ENCODE data around the gene CNNM1.

The CNNM1 gene

GRCh38 chr10:99297033-99297432, 32.1 kb upstream of the CNNM1 start:
- no peak overlapping the region for H3K27ac ChIP-seq (ENCODE audit: low read depth, low read length)
- no peak overlapping the region for H3K4me2 ChIP-seq (ENCODE audit: low read length)
- no peaks in the 10 kb centered on the region for H3K9me2 ChIP-seq (replicated peaks; ENCODE audit: control insufficient read depth, low read length)
- no peaks in the 10 kb centered on the region for H3K36me3 ChIP-seq (ENCODE audit: control insufficient read depth, low read length)
- H3K4me3 ChIP-seq (ENCODE audit: low read length) = no peak overlapping the region
- no peaks in the 10 kb centered on the region for H4K20me1 ChIP-seq (ENCODE audit: control insufficient read depth, insufficient read depth, low read depth, low read length)
- H3K27me3 ChIP-seq (ENCODE audit: control insufficient read depth, low read length) = no peaks in the 10 kb centered on the region
- H3K4me1 ChIP-seq (ENCODE audit: control insufficient read depth, low read length) = no peaks in the 10 kb centered on the region
- H3F3A ChIP-seq (ENCODE audit: control insufficient read depth, insufficient read depth) = no peaks in the 10 kb centered on the region
- no peaks in the 10 kb centered on the region for H3K9me3 ChIP-seq (ENCODE audit: control insufficient read depth, insufficient read depth, low read length)
- TF ChIP-seq EZH2phosphoT487 (IDR thresholded peaks at IDR 0.05; ENCODE audit: borderline replicate concordance, low read length) = no peak
- TF ChIP-seq CTCF (IDR thresholded peaks at IDR 0.05; ENCODE audit: low read depth, low read length, poor library complexity, severe bottlenecking) = no peak
- no peaks in the 10 kb centered on the region for H3K79me2 ChIP-seq (ENCODE audit: control insufficient read depth, low read length)

GRCh38 chr10:99303899-99304861, 25.0 kb upstream of the CNNM1 start:
- Histone ChIP-seq H3F3A (ENCODE audit: control insufficient read depth, insufficient read depth) (no peaks in the 10 kb centered on the region), H3K4me1 (ENCODE audit: control insufficient read depth, low read length) (no peaks in the 10 kb centered on the region)
- TF ChIP-seq EZH2phosphoT487 (IDR thresholded peaks at IDR 0.05; ENCODE audit: borderline replicate concordance, low read length) (no peak), CTCF (IDR thresholded peaks at IDR 0.05; ENCODE audit: low read depth, low read length, poor library complexity, severe bottlenecking) (no peak)

GRCh38 chr10:99304862-99305229, 24.3 kb upstream of the CNNM1 start:
- no peaks in the 10 kb centered on the region for H3K27me3 ChIP-seq (ENCODE audit: control insufficient read depth, low read length)
- no peaks in the 10 kb centered on the region for H3K4me1 ChIP-seq (ENCODE audit: control insufficient read depth, low read length)
- no peaks in the 10 kb centered on the region for H3F3A ChIP-seq (ENCODE audit: control insufficient read depth, insufficient read depth)
- no peaks in the 10 kb centered on the region for H3K9me2 ChIP-seq (replicated peaks; ENCODE audit: control insufficient read depth, low read length)
- no peaks in the 10 kb centered on the region for H3K36me3 ChIP-seq (ENCODE audit: control insufficient read depth, low read length)
- H3K79me2 ChIP-seq (ENCODE audit: control insufficient read depth, low read length) = no peaks in the 10 kb centered on the region
- H4K20me1 ChIP-seq (ENCODE audit: control insufficient read depth, insufficient read depth, low read depth, low read length) = no peaks in the 10 kb centered on the region
- no peak overlapping the region for H3K4me3 ChIP-seq (ENCODE audit: low read length)
- no peak overlapping the region for H3K4me2 ChIP-seq (ENCODE audit: low read length)
- H3K27ac ChIP-seq (ENCODE audit: low read depth, low read length) = no peak overlapping the region
- TF ChIP-seq EZH2phosphoT487 (IDR thresholded peaks at IDR 0.05; ENCODE audit: borderline replicate concordance, low read length) (no peak), CTCF (IDR thresholded peaks at IDR 0.05; ENCODE audit: low read depth, low read length, poor library complexity, severe bottlenecking) (no peak)
- H3K9me3 ChIP-seq (ENCODE audit: control insufficient read depth, insufficient read depth, low read length) = no peaks in the 10 kb centered on the region

More at GRCh38 chr10:99303899-99304861, 25.0 kb upstream of the CNNM1 start:
- H3K4me2 ChIP-seq (ENCODE audit: low read length) = no peak overlapping the region
- no peaks in the 10 kb centered on the region for H3K9me3 ChIP-seq (ENCODE audit: control insufficient read depth, insufficient read depth, low read length)
- H4K20me1 ChIP-seq (ENCODE audit: control insufficient read depth, insufficient read depth, low read depth, low read length) = no peaks in the 10 kb centered on the region
- no peak overlapping the region for H3K4me3 ChIP-seq (ENCODE audit: low read length)
- no peak overlapping the region for H3K27ac ChIP-seq (ENCODE audit: low read depth, low read length)
- H3K9me2 ChIP-seq (replicated peaks; ENCODE audit: control insufficient read depth, low read length) = no peaks in the 10 kb centered on the region
- no peaks in the 10 kb centered on the region for H3K79me2 ChIP-seq (ENCODE audit: control insufficient read depth, low read length)
- no peaks in the 10 kb centered on the region for H3K27me3 ChIP-seq (ENCODE audit: control insufficient read depth, low read length)
- no peaks in the 10 kb centered on the region for H3K36me3 ChIP-seq (ENCODE audit: control insufficient read depth, low read length)
